ENCODE measurements around the gene PRR5L.

The PRR5L gene

DNA sequence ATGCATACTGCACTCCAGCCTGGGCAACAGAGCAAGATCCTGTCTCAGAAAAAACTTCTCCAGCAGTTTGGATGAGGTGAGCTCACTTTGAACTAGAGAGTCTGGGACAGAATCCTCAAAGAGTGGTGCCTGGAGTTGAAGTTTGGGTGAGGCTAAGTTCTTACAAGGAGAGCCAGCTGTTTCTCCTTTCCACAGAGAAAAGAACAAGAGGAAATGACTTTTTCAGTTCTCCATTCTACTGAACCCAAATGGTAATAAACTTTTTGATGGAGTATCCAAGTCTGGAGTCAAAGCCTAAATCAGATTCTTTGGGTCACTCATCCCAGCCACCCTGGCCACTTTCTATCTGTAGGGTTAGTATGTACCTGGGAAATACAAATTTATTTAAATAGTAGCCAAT, 111.3 kb downstream of the PRR5L start:
- DNase-seq, result no peak

- DNase-seq, result no peak
Observed at GRCh38 chr11:36408498-36409136, 112.5 kb downstream of the PRR5L start.

DNA sequence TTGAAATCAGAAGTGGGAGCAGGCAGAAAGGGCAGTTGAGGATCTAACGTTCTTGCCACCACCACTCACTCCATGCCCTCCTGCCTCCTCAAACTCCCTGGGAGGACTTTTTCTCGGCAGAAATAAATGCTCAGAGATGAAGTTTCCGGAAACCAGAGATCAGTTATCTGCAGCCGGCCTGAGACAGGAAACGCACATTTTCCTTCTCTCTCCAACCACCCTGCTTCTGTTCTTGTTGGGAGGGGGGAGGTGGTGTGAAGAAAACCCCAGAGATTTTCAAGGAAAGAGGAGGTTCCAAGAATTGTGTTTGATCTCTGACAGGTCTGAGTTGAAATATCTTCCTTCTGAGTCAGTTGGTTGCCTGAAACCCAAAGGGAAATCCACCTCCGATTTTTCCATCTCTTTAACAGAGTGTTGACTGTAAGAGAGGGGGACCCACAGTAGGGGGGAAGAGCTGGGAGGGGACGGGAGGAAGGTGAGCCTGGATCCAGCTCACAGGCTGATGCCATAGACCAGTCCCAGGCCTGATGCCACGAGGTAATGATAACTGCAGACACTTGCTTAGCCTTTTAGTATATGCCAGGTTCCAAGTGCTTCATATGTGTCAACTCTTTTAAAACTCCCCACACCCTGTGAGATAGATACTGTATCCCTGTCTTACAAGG, 113.2 kb downstream of the PRR5L start:
- no peak for DNase-seq

DNA sequence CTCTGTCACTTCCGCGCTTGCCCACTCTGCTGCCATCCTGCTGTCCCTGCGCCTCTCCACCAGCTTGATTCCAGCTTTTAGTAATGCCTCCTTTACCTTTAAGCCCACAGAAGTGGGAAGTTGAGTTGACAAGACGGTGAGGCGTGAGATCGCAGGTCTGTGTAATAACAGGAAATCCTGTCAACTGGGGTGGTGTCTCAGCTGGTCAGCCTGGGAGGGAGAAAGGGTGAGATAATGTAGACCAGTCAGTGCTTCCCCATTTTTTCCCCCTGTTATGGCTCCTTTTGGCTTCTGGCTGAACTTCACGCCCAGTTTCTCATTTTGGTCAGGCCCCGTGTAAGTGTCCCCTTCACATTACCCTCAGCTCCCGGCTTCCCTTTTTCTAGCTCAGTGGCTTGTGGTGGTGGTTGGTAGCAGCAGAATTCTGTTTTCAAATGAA, 115.1 kb downstream of the PRR5L start:
- no peak for DNase-seq

GRCh38 chr11:36412781-36413383, 116.8 kb downstream of the PRR5L start:
- no peak for DNase-seq

- DNase-seq, result no peak
Observed at GRCh38 chr11:36417154-36417553, 121.1 kb downstream of the PRR5L start.

- no peak for DNase-seq
Observed at GRCh38 chr11:36419791-36420424, 123.8 kb downstream of the PRR5L start.

- no peak for DNase-seq
Observed at GRCh38 chr11:36421546-36422155, 125.6 kb downstream of the PRR5L start.

DNA sequence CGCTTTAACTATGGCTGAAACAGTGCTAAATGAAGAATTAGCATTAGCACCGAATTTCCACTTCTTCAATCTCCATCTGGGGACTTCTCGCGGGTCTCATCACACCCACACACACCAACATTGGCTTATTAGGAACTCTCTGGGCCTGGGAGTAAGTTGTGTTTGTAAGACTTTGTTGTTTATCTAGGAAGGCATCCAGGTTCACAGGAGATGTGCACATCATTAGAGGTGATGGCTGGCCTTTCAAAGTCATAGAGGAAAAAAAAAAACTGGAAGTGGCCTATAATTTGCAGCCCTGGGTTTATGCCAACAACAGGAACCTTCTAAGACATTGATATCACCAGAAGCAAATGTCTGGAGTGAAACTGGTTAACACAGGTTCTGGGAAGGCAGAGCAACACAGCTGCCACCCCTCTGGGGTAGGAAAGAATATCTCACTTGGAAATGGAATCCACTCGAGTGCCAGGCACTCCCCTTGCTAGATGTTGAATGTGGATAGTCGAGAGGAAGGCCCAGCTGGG, 129.5 kb downstream of the PRR5L start:
- DNase-seq, result no peak

- no peak for DNase-seq
Observed at GRCh38 chr11:36426226-36426848, 130.2 kb downstream of the PRR5L start.

- no peak for DNase-seq
Observed at GRCh38 chr11:36427079-36427478, 131.0 kb downstream of the PRR5L start.

DNA sequence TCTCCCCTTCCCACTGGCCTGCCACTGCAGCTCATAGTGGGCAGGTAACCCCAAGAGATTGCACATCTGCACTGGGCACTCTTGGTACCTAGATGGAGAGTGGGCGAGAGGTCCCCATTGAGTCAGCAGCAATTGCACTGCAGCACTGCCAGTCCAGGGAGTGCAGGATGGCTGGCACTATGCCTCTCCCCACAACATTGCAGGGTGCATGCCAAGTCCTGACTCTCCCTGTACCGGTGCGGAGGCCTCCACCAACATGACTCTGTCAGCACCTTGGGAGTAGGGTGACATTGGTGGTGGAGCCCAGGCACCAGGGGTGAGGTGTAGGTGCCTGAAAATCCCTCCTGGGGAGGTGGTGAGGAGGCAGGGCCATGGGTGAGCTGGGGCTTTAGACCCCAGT, 131.8 kb downstream of the PRR5L start:
- DNase-seq, result no peak

- peak; percentile 40 for DNase-seq
Observed at GRCh38 chr11:36431429-36432092, 135.5 kb downstream of the PRR5L start.

DNA sequence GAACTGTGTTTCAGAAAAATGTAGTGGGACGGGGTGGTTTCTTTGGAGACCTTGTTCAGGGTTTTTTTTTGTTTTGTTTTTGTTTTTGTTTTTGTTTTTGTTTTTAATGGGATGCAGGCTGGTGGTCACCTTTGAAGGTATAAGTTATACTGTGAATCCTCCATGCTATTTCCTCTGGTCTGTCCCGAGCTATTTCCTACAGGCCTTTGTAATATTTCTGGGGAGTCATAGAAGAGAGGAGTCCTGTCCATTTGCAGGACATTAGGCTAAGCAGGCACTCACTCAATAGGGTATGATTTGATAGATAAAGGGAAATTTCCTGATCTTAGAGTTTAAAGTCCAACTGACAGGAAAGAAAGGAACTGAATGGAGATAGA, 136.0 kb downstream of the PRR5L start:
- no peak for DNase-seq

DNA sequence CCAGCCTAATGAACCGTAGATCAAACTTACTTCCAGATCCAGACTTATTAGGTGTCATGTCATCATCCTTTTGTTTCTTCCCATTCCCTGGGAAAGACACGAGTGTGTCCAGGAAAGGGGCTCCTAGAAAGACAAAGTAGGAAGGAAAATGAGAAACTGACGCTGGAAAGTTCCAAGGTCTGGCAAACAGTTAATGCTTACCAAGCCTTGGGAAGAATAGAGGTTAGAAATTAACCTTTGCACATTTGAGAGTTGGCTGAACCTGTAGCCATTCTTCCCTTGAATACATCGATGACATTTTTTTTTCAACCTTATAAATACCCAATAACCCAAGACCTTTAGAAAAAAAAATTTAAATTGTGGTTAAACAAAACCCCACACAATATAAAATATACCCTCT, 136.7 kb downstream of the PRR5L start:
- DNase-seq, result no peak

- no peak for DNase-seq
Observed at GRCh38 chr11:36436064-36436463, 140.0 kb downstream of the PRR5L start.

- no peak for DNase-seq
Observed at GRCh38 chr11:36436589-36436988, 140.5 kb downstream of the PRR5L start.

- no peak for DNase-seq
Observed at GRCh38 chr11:36437413-36437812, 141.3 kb downstream of the PRR5L start.

GRCh38 chr11:36438126-36438525, 142.0 kb downstream of the PRR5L start:
- no peak for DNase-seq

- DNase-seq, result no peak
Observed at GRCh38 chr11:36441610-36442208, 145.6 kb downstream of the PRR5L start.

DNA sequence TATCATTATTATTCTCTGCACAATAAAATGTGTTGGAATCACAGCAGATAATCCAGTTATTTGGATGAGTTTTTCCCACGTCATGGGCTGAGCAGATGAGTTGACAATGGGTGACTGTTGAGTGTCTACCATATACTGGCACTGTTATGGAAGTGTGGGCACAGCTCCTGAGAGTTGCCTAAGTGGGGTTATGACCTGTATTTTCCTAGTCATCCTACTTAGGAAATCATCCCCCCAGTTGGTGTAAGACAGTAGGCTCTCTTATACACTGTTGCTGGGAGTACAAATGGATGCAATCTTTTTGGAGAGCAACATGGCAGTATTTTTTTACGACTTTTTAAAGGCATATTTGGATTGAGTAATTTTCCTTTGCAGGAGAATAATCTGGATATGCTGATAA, 147.6 kb downstream of the PRR5L start:
- no peak for DNase-seq

DNA sequence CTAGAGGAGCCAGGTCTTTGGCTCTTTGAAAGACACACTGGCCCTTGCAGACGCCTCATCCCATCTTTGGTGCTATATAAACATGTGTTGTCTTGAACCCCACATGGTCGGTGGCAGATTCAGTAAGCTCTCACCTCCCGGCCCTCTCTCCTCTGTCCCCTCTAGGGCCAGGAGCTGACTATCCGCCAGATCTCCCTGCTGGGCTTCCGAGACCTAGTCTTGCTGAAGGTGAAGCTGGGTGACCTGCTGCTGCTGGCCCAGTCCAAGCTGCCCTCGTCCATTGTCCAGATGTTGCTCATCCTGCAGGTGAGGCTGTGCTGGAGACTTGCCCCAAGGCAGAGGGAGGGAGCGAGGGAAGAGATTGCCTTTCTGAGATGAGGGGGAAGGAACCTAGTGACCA, 150.0 kb downstream of the PRR5L start:
- DNase-seq, result no peak
